Nephron progenitor cell (in vitro differentiated cells): Measurements from ENCODE around the gene TMED3.
"Not testable (repeated sequence)": the region's sequence is repeated elsewhere in the genome, so short reads cannot be mapped to it uniquely, and the experiment has no call there.

Experiments
- DNase-seq: peaks from one replicate; pipeline ENCODE4 v3.0.0; 2021
- H3K27ac Mint-ChIP-seq: 2 replicates; pipeline ENCODE4 v1.8.0; 2021; ENCODE audit warnings: mild to moderate bottlenecking, moderate library complexity, mixed read lengths
- H3K27me3 Mint-ChIP-seq: 2 replicates; pipeline ENCODE4 v1.8.0; 2021; ENCODE audit warnings: mild to moderate bottlenecking, low read depth, mixed read lengths; ENCODE audit not compliant: poor library complexity
- H3K36me3 Mint-ChIP-seq: 2 replicates; pipeline ENCODE4 v1.8.0; 2021; ENCODE audit warnings: low read depth, mixed read lengths
- H3K4me1 Mint-ChIP-seq: 2 replicates; pipeline ENCODE4 v1.8.0; 2021; ENCODE audit warnings: mixed read lengths
- H3K4me3 Mint-ChIP-seq: 2 replicates; pipeline ENCODE4 v1.8.0; 2021; ENCODE audit warnings: mild to moderate bottlenecking, moderate library complexity, mixed read lengths
- H3K9me3 Mint-ChIP-seq: 2 replicates; pipeline ENCODE4 v1.8.0; 2021; ENCODE audit warnings: mild to moderate bottlenecking, moderate library complexity, mixed read lengths
- CTCF ChIP-seq: fragments of 200-600 bp; sonication (generic); IDR thresholded peaks from 2 replicates; pipeline ENCODE4 v1.5.0; 2021; ENCODE audit warnings: antibody characterized with exemption

The TMED3 gene

GRCh38 chr15:79314186-79314585 lies 3.3 kb downstream of the TMED3 start:
- H3K4me3 Mint-ChIP-seq = no peak overlapping the region
- TF ChIP-seq CTCF = no peak
- peaks cover 1% of the 10 kb centered on the region for H3K9me3 Mint-ChIP-seq
- H3K27ac Mint-ChIP-seq = no peak overlapping the region
- DNase-seq = no peak
- peaks cover 14% of the 10 kb centered on the region for H3K27me3 Mint-ChIP-seq
- H3K4me1 Mint-ChIP-seq = peaks cover 24% of the 10 kb centered on the region
- H3K36me3 Mint-ChIP-seq = peaks cover 63% of the 10 kb centered on the region

GRCh38 chr15:79314811-79315210 lies 3.9 kb downstream of the TMED3 start:
- peaks cover 24% of the 10 kb centered on the region for H3K4me1 Mint-ChIP-seq
- peaks cover 8% of the 10 kb centered on the region for H3K27me3 Mint-ChIP-seq
- peaks cover 7% of the 10 kb centered on the region for H3K9me3 Mint-ChIP-seq
- H3K36me3 Mint-ChIP-seq = peaks cover 70% of the 10 kb centered on the region
- H3K4me3 Mint-ChIP-seq = no peak overlapping the region
- no peak overlapping the region for H3K27ac Mint-ChIP-seq
- DNase-seq = no peak
- no peak for TF ChIP-seq CTCF

DNA sequence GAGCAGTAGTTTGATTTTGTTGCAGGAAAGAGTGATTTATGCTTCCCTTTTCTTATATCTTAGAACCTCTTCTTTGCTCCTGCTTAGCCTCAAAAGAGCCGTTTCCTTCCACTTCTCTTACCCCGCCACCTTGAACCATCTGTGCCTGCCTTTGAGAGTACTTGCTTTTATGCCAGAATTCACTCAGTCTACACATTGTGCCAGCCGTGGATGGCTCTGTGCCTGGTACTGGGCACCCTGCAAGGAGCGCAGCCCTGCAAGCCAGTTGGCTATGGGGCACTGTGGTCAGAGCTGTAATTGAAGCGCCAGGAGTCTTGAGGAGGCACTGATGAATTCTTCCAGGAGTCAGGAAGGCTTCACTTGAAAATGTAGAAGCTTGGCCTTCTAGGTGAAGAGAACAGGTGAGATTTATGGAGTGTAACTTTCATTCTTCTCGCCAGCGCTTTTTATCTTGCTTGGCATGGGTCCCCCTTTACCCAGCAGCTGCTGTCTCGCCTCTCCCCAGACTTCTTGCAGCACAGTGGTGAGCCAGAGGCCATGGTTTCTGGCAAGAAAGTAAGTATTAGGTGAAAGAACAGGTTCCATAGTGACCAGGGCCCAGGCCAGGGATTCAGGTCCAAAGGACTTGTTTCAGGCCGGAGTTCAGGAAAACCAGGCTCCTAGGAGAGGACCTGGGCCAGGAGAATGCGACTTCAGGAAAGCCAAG lies 4.9 kb downstream of the TMED3 start:
- Mint-ChIP-seq H3K9me3 (peaks cover 11% of the 10 kb centered on the region), H3K27ac (no peak overlapping the region), H3K36me3 (peaks cover 79% of the 10 kb centered on the region), H3K4me1 (peaks cover 24% of the 10 kb centered on the region), H3K4me3 (no peak overlapping the region), H3K27me3 (no peaks in the 10 kb centered on the region)
- no peak for DNase-seq
- TF ChIP-seq CTCF = no peak

DNA sequence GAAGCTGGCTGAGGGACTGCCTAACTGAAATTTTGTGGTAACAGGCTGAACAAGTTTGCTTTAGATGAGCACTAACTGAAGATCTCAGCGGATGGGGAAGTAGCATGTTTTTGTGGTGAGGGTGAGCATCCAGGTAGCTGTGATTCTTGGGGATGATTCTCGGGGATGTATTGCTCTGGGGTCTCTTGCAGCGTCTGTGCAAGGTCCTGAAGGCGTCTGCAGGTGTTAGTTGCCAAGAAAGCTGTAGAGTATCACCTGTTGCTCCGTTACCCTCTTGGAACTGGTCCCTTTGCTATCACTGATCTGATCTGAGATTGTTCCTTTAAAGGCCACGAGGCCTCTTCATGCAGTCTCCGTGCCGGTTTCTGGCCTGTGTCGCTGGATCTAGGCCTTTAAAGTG lies 6.0 kb downstream of the TMED3 start:
- DNase-seq = no peak
- H3K9me3 Mint-ChIP-seq = peaks cover 11% of the 10 kb centered on the region
- peak overlapping the region; percentile 79 for H3K27ac Mint-ChIP-seq
- H3K4me3 Mint-ChIP-seq = no peak overlapping the region
- peaks cover 20% of the 10 kb centered on the region for H3K4me1 Mint-ChIP-seq
- no peaks in the 10 kb centered on the region for H3K27me3 Mint-ChIP-seq
- no peak for TF ChIP-seq CTCF
- H3K36me3 Mint-ChIP-seq = peaks cover 87% of the 10 kb centered on the region

- not testable (repeated sequence) for H3K27ac Mint-ChIP-seq, DNase-seq, H3K27me3 Mint-ChIP-seq, H3K4me3 Mint-ChIP-seq, H3K4me1 Mint-ChIP-seq
- Mint-ChIP-seq H3K36me3 (peaks cover 91% of the 10 kb centered on the region), H3K9me3 (peaks cover 11% of the 10 kb centered on the region)
Observed at GRCh38 chr15:79319973-79320372, 9.1 kb downstream of the TMED3 start.

DNA sequence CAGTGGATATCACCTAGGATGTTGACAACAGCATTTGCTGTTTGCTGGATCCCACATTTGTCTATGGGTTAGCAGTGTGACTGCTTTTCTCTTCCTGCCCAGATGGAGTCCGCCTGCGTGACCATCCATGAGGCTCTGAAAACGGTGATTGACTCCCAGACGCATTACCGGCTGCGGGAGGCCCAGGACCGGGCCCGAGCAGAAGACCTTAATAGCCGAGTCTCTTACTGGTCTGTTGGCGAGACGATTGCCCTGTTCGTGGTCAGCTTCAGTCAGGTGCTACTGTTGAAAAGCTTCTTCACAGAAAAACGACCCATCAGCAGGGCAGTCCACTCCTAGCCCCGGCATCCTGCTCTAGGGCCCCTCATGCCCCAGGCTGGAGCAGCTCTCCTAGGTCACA lies 11.0 kb downstream of the TMED3 start:
- Mint-ChIP-seq H3K27ac (no peak overlapping the region), H3K4me3 (no peak overlapping the region), H3K36me3 (peaks cover 80% of the 10 kb centered on the region), H3K9me3 (peaks cover 11% of the 10 kb centered on the region), H3K27me3 (no peaks in the 10 kb centered on the region), H3K4me1 (no peaks in the 10 kb centered on the region)
- TF ChIP-seq CTCF = no peak
- DNase-seq = no peak
